HG03460 (cell line): Measurements from ENCODE around the gene PATL1.
A peak's percentile ranks its signal among the peaks of the same experiment; 100 is the strongest.
"Not testable (repeated sequence)": the region's sequence is repeated elsewhere in the genome, so short reads cannot be mapped to it uniquely, and the experiment has no call there.

ENCODE experiments used
- ATAC-seq: cut with Tn5 transposase; IDR thresholded peaks from one replicate; pipeline ENCODE4 v1.9.1; 2021; ENCODE audit not compliant: unreplicated experiment

Gene PATL1

GRCh38 chr11:59668950-59669610, at the start of gene PATL1:
PATL1 (minus strand) TSS chr11:59669037; CDS start chr11:59668895, 142 bp downstream.
- ATAC-seq: peak; percentile 89

- ATAC-seq: no peak
Measured at GRCh38 chr11:59716051-59716450, 47.2 kb upstream of the PATL1 start.

DNA sequence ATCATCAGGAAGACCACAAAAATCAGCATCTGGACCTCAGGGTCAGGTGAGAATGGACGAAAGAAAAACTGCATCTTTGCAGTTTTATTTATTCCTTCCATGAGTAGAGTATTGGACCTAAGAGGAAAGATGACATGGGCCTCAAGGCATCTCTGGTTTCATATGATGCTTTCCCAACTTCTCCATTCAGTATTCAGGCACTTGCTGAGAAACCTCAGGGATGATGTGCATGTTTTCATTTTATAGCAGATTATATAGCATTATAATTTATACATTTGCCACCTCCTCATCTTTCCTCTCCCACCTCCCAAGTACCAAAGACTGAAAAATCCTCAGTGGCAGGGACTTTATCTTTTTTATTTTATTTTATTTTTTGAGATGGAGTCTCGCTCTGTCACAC, 44.9 kb upstream of the PATL1 start, which contains the start of gene OR10V1:
Gene OR10V1, minus strand, starts transcription at position 101 of the 400 bp plus-strand sequence. Its CDS starts 0 bp downstream, at position 101.
- ATAC-seq: no peak

DNA sequence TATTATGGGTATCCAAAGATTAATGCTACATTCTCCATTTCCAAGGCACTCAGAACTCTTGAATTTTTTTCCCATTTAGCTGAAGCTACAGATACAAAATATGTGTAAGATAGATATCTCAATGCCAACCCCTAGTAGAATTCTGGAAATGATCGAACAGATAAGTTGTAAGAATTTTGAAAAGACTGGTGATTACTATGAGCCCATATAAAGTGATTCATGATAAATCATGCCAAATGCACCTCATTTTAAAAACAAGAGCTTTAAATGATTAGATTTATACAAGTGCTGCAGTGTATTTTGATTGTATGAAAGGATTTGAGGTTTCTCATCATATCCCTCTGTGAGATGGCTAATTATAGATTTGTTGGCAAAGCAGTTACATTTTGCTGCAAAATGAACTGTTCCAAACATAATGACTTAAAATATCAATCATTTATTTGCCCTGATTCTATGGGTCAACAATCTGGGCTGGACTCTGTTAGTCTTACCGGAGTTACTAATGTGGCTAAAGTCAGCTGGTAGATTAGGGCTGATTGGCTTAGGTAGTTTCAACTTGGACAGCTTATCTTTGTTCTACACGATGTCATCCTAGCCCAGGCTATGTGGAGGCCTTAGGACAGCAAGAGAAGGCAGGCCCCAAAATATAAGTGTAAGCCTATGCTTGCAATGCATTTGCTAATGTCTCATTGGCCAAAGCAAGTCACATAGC, 41.5 kb upstream of the PATL1 start:
- ATAC-seq: no peak

GRCh38 chr11:59708537-59708936, 39.7 kb upstream of the PATL1 start:
- no peak for ATAC-seq

- ATAC-seq: no peak
Measured at GRCh38 chr11:59707371-59707770, 38.5 kb upstream of the PATL1 start.

- ATAC-seq: no peak
Measured at GRCh38 chr11:59706518-59707285, 37.9 kb upstream of the PATL1 start.

DNA sequence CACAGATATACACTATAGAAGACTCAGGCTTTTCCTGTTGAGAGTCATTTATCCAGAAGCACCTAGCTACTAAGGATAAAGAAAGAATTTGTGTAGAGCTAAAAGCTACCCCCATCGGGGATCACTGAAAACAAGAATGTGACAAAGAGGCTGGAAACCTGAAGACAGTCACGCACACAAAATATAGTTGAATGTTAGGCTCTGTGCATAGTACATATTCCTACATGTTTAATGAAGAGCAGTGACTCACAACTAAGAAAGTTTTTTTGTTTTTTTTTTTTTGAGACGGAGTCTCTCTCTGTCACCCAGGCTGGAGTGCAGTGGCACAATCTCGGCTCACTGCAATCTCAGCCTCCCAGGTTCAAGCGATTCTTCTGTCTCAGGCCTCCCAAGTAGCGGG, 36.5 kb upstream of the PATL1 start:
- ATAC-seq: no peak

DNA sequence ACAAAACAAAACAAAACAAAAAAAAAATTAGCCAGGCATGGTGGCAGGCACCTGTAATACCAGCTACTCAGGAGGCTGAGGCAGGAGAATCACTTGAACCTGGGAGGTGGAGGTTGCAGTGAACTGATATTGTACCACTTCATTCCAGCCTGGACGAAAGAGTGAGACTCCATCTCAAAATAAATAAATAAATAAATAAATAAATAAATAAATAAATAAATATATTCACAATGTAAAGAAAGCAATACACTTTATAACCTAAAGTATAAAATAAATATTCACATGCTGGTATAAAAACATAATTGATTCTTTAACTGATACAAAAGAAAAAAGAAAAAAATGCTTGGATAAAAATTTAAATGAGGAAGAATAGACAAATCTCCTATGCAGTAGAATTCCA, 34.7 kb upstream of the PATL1 start:
- ATAC-seq: not testable (repeated sequence)

GRCh38 chr11:59700157-59700556, 31.3 kb upstream of the PATL1 start:
- not testable (repeated sequence) for ATAC-seq

- ATAC-seq: no peak
Measured at GRCh38 chr11:59698506-59698905, 29.7 kb upstream of the PATL1 start.

DNA sequence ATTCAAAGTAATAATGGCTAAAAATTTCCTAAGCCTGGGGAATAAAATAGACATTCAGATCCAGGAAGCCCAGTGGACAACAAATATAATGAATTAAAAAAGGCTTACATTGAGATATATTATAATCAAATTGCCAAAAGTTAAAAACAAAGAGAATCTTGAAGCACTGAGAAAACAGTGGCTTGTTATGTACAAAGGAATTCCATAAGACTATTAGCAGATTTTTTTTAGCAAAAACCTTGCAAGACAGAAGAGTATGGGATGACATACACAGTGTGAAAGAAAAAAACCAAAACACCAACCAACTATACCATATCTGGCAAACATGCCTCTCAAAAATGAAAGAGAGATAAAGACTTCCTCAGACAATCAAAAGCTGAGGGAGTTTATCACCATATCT, 24.1 kb upstream of the PATL1 start:
- ATAC-seq: no peak

- ATAC-seq: no peak
Measured at GRCh38 chr11:59691156-59691555, 22.3 kb upstream of the PATL1 start.

- ATAC-seq: no peak
Measured at GRCh38 chr11:59689015-59689414, 20.2 kb upstream of the PATL1 start.

DNA sequence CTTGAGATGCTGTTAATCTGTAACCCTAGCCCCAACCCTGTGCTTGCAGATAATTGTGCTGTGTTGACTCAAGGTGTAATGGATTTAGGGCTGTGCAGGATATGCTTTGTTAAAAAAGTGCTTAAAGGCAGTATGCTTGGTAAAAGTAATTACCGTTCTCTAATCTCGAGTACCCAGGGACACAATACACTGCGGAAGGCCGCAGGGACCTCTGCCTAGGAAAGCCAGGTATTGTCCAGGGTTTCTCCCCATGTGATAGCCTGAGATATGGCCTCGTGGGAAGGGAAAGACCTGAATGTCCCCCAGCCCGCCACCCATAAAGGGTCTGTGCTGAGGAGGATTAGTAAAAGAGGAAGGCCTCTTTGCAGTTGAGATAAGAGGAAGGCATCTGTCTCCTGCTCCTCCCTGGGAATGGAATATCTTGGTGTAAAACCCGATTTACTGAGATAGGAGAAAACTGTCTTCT, 12.5 kb upstream of the PATL1 start:
- ATAC-seq: not testable (repeated sequence)

DNA sequence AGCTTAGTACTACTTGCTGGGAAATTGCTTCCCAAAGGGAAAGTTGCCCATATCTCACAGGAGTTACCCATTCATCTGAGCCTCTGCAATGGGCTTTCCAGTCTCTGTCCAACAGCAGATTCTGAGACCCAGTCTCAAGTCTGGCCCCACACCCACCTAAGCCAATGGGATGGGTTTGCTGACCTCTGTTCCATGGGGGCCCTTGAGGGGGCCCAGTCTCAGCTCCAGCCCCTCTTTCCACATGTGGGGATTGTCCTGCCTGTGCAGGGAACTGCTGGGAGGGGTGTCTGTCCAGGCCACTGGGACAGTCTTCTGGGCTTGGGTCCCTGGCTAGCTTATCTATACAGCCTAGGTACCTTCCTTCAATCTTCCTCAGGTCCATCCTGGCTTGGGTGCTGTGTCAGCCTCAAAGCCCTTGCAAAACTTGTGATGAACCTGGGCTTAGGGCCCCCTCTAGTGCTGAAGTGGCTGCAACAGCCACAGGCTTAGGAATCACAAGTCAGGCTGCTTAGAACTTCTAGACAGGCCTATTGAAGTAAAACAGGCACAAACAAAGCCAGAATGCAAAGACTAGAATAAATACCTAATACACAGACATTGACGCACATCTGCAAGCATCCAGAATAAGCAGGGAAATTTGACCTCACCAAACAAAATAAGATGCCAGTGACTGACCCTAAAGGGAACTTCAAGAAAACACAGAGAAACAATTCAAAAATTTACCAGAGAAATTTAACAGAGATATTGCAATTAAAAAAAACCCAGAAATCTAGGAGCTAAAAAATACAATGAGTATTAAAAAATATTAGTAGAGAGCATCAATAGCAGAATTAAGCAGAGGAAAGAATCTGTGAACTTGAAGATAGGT, 11.7 kb upstream of the PATL1 start:
- ATAC-seq: no peak

- no peak for ATAC-seq
Measured at GRCh38 chr11:59679347-59679746, 10.5 kb upstream of the PATL1 start.

DNA sequence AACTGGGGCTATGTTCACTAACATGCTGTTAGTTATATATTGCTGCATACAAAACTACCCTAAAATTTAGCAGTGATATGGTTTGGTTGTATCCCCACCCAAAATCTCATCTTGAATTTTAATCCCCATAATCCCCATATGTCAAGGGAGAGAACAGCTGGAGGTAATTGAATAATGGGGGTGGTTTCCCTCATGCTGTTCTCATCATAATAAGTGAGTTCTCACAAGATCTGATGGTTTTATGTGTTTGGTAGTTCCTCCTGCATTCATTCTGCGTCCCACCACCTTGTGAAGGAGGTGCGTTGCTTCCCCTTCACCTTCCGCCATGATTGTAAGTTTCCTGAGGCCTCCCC, 10.0 kb upstream of the PATL1 start:
- ATAC-seq: no peak

GRCh38 chr11:59678118-59678812, 9.4 kb upstream of the PATL1 start:
- ATAC-seq: no peak

GRCh38 chr11:59676205-59676604, 7.4 kb upstream of the PATL1 start:
- ATAC-seq: no peak
